Testis (tissue), 2 donors: Measurements from ENCODE around the gene GAGE12D.
"Not testable (repeated sequence)": the region's sequence is repeated elsewhere in the genome, so short reads cannot be mapped to it uniquely, and the experiment has no call there.

Source experiments
- CTCF ChIP-seq, 3 experiments: fragments of 450-650 bp in 2 of 3; fragments of 200-600 bp in 1 of 3; sonication (generic) in 1 of 3; IDR thresholded peaks; one replicate each; pipeline ENCODE4 v1.5.1; 2016 to 2019; ENCODE audit warnings: antibody characterized with exemption in 3 of 3, mild to moderate bottlenecking in 2 of 3, moderate library complexity in 1 of 3
- POLR2A ChIP-seq: fragments of 450-650 bp; IDR thresholded peaks from one replicate; pipeline ENCODE4 v1.6.1; 2017; ENCODE audit warnings: antibody characterized with exemption, mild to moderate bottlenecking, moderate library complexity

GRCh38 chrX:49570100-49570499, 28.6 kb downstream of the GAGE12D start, which contains the start of gene GAGE12G:
- not testable (repeated sequence) for TF ChIP-seq CTCF (IDR thresholded peaks at IDR 0.05); POLR2A
